SK-N-SH (cell line): Measurements from ENCODE around the gene GJA5. TPM values are rescaled to one million over a fixed set of nuclear protein-coding genes. Genes with fewer than 3 reads are reported as not detected.

Experiments
- CTCF ChIA-PET: fragments of 300-600, 350-600 bp; formaldehyde crosslinking; extraction: SDS; loops from one replicate; lab custom pipeline; 2021; lab: Yijun Ruan, JAX
- POLR2A ChIA-PET: fragments of 350-600 bp; sonication (Branson Sonifier 250); formaldehyde crosslinking; extraction: SDS; loops from one replicate; lab custom pipeline; 2020; ENCODE audit warnings: antibody characterized with exemption, inconsistent platforms; lab: Yijun Ruan, JAX
- DNase-seq: peaks from one replicate; pipeline ENCODE4 v3.0.0; 2012
- H2AFZ ChIP-seq: fragments of 200-600 bp; sonication (generic); 2 replicates; pipeline ENCODE4 v1.8.1; 2016; ENCODE audit warnings: antibody characterized with exemption, mild to moderate bottlenecking, low read depth
- H3F3A ChIP-seq: fragments of 200-600 bp; sonication (generic); replicated peaks from 2 replicates; pipeline ENCODE3; 2016; ENCODE audit warnings: antibody characterized with exemption, mild to moderate bottlenecking; ENCODE audit not compliant: insufficient read depth
- H3K27ac ChIP-seq, 2 experiments: fragments of 200-500 bp in 1 of 2; fragments of 200-600 bp in 1 of 2; sonication (Bioruptor generic) in 1 of 2; sonication (generic), shearing (Covaris generic) in 1 of 2; 2 replicates each; pipeline versions ENCODE4 v1.5.1 to v1.6.1; 2014 to 2016; ENCODE audit warnings: low read depth in 2 of 2, inconsistent platforms in 1 of 2, low read length in 1 of 2, mild to moderate bottlenecking in 1 of 2, mixed read lengths in 1 of 2
- H3K27me3 ChIP-seq: fragments of 200-600 bp; sonication (generic), shearing (Covaris generic); 2 replicates; pipeline ENCODE4 v1.6.1; 2016; ENCODE audit warnings: mixed run types; ENCODE audit not compliant: insufficient read depth
- H3K36me3 ChIP-seq, 2 experiments: fragments of 200-500 bp in 1 of 2; fragments of 200-600 bp in 1 of 2; sonication (Bioruptor generic) in 1 of 2; sonication (generic) in 1 of 2; replicated peaks in 1 of 2; 2 replicates each; pipeline versions ENCODE3 to v1.5.1; 2014 to 2016; ENCODE audit warnings: low read length in 1 of 2, mild to moderate bottlenecking in 1 of 2; ENCODE audit not compliant: insufficient read depth in 2 of 2, control insufficient read depth in 1 of 2
- H3K4me1 ChIP-seq, 2 experiments: fragments of 200-500 bp in 1 of 2; fragments of 200-600 bp in 1 of 2; sonication (Bioruptor generic) in 1 of 2; sonication (generic), shearing (Covaris generic) in 1 of 2; 2 replicates each; pipeline versions ENCODE4 v1.5.1 to v1.6.1; 2014 to 2016; ENCODE audit warnings: low read depth in 1 of 2, low read length in 1 of 2, mixed run types in 1 of 2; ENCODE audit not compliant: insufficient read depth in 2 of 2, control insufficient read depth in 1 of 2
- H3K4me2 ChIP-seq: fragments of 200-600 bp; sonication (generic), shearing (Covaris generic); 2 replicates; pipeline ENCODE4 v1.6.1; 2017; ENCODE audit warnings: mixed run types
- H3K4me3 ChIP-seq, 2 experiments: fragments of 200-500 bp in 1 of 2; fragments of 200-600 bp in 1 of 2; sonication (Bioruptor generic) in 1 of 2; sonication (generic), shearing (Covaris generic) in 1 of 2; 2 replicates each; pipeline versions ENCODE4 v1.5.1 to v1.8.1; 2014 to 2016; ENCODE audit warnings: low read depth in 2 of 2, inconsistent platforms in 1 of 2, low read length in 1 of 2, mild to moderate bottlenecking in 1 of 2, mixed read lengths in 1 of 2, moderate library complexity in 1 of 2
- H3K79me2 ChIP-seq: fragments of 200-600 bp; sonication (generic); 2 replicates; pipeline ENCODE4 v1.8.1; 2017; ENCODE audit warnings: mild to moderate bottlenecking; ENCODE audit not compliant: insufficient read depth
- H3K9ac ChIP-seq: fragments of 200-600 bp; sonication (generic); 2 replicates; pipeline ENCODE4 v1.6.1; 2017; ENCODE audit warnings: mixed run types
- H3K9me2 ChIP-seq: fragments of 200-600 bp; sonication (generic); 2 replicates; pipeline ENCODE4 v1.6.1; 2017; ENCODE audit warnings: mixed run types
- H3K9me3 ChIP-seq: fragments of 200-600 bp; sonication (generic); 2 replicates; pipeline ENCODE4 v1.6.1; 2017; ENCODE audit warnings: mixed run types, mild to moderate bottlenecking, moderate library complexity
- H4K20me1 ChIP-seq: fragments of 200-600 bp; sonication (generic); 2 replicates; pipeline ENCODE4 v1.6.1; 2017; ENCODE audit warnings: mild to moderate bottlenecking, mixed run types; ENCODE audit not compliant: insufficient read depth
- CHD2 ChIP-seq: fragments of 150-350 bp; IDR thresholded peaks from 2 replicates; pipeline ENCODE4 v1.6.1; 2018; ENCODE audit warnings: low read length; ENCODE audit not compliant: partially characterized antibody
- ELF1 ChIP-seq: IDR thresholded peaks from 2 replicates; pipeline ENCODE4 v1.4.0; 2012
- EP300 ChIP-seq, 2 experiments: IDR thresholded peaks; 2 replicates each; pipeline versions ENCODE4 v1.4.0 to v1.6.1; 2012; ENCODE audit warnings: borderline replicate concordance in 1 of 2, low read depth in 1 of 2, low read length in 1 of 2
- EZH2phosphoT487 ChIP-seq: fragments of 200-600 bp; sonication (generic); IDR thresholded peaks from 2 replicates; pipeline ENCODE4 v1.6.1; 2017; ENCODE audit warnings: low read depth, mixed run types, mild to moderate bottlenecking, antibody characterized with exemption, moderate library complexity, borderline replicate concordance
- FOSL2 ChIP-seq: IDR thresholded peaks from 2 replicates; pipeline ENCODE4 v1.4.0; 2012; ENCODE audit warnings: low read depth, mild to moderate bottlenecking, moderate library complexity, borderline replicate concordance
- FOXJ3 ChIP-seq: sonication (generic); formaldehyde crosslinking; IDR thresholded peaks from 2 replicates; pipeline ENCODE4 v1.5.1; 2020; ENCODE audit warnings: mild to moderate bottlenecking, missing genetic modification reagents
- FOXM1 ChIP-seq: IDR thresholded peaks from 2 replicates; pipeline ENCODE4 v1.4.0; 2012; ENCODE audit warnings: low read depth, mild to moderate bottlenecking
- JUND ChIP-seq: IDR thresholded peaks from 2 replicates; pipeline ENCODE4 v1.4.0; 2012
- MXI1 ChIP-seq: IDR thresholded peaks from 2 replicates; pipeline ENCODE4 v1.6.1; 2012; ENCODE audit warnings: mild to moderate bottlenecking, low read depth, low read length, improper control_type of control experiment
- NRF1 ChIP-seq: IDR thresholded peaks from 2 replicates; pipeline ENCODE4 v1.6.1; 2012; ENCODE audit warnings: low read depth, mild to moderate bottlenecking, low read length
- RAD21 ChIP-seq: IDR thresholded peaks from 2 replicates; pipeline ENCODE4 v1.6.1; 2012; ENCODE audit warnings: mild to moderate bottlenecking, low read length
- RCOR1 ChIP-seq: fragments of 150-350 bp; IDR thresholded peaks from 2 replicates; pipeline ENCODE4 v1.6.1; 2017; ENCODE audit warnings: antibody characterized with exemption, low read length
- SIN3A ChIP-seq: IDR thresholded peaks from 2 replicates; pipeline ENCODE4 v1.6.1; 2012; ENCODE audit warnings: low read depth, mild to moderate bottlenecking, low read length, moderate library complexity, borderline replicate concordance
- SMC3 ChIP-seq: IDR thresholded peaks from 2 replicates; pipeline ENCODE4 v1.6.1; 2012; ENCODE audit warnings: low read depth, low read length, improper control_type of control experiment
- TAF1 ChIP-seq: IDR thresholded peaks from 2 replicates; pipeline ENCODE4 v1.6.1; 2012; ENCODE audit warnings: low read depth, mild to moderate bottlenecking, low read length, moderate library complexity, borderline replicate concordance
- YY1 ChIP-seq: IDR thresholded peaks from 2 replicates; pipeline ENCODE4 v1.4.0; 2012; ENCODE audit warnings: low read depth, mild to moderate bottlenecking
- WGBS: methylation state at CpG from one replicate; pipeline ENCODE4 v1.1.6; 2017; ENCODE audit warnings: low lambda C conversion rate; 5-methylcytosine and 5-hydroxymethylcytosine counted together
- polyA plus RNA-seq, 3 experiments: library from polyadenylated mRNA; depleted of rRNA; stranded (reverse); fragments of >200 nt; gene quantifications; 2 replicates each; pipeline ENCODE4 v1.2.3, GENCODE V29; 2012
- TF ChIP-seq, protein P1 (sequence below): IDR thresholded peaks from 2 replicates; pipeline ENCODE4; 2012
- TF ChIP-seq, protein P2 (sequence below): IDR thresholded peaks from 2 replicates; pipeline ENCODE4 v1.4.0; 2012; ENCODE audit warnings: low read depth
- TF ChIP-seq, protein P3 (sequence below): fragments of 150-350 bp; IDR thresholded peaks from 2 replicates; pipeline ENCODE4 v1.6.1; 2016; ENCODE audit warnings: mild to moderate bottlenecking, low read depth, low read length

The GJA5 gene
- polyA plus RNA-seq, 1 of the 3 experiments (the other 2 are of a cell fraction) = not detected

DNA sequence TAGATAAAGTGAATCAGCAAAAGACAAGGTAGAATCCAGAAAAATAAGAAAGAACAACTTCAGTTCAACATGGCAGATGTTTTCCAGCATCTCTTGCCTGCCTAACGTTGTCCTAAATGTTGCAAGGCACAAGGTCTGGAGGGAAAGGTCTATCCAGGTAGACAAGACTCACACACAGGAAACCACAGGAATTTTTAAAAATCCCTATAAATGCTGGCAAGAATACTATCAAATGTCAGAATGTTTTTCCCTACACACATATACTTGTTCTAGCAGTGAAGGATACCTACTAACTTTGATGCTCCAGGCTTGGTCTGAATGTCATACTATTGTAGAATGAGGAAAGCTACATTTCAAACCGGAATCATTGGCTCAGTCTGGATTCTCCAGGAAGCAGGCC is 10.6 kb downstream of the GJA5 start:
- Histone ChIP-seq H3K27me3 (peaks cover 11% of the 10 kb centered on the region; the same call in 1 of the 2 replicates), H3K9me3 (no peaks in the 10 kb centered on the region), H3K79me2 (no peaks in the 10 kb centered on the region), H3K4me2 (no peak overlapping the region), H2AFZ (no peak overlapping the region), H3K27ac (no peak overlapping the region), H4K20me1 (no peaks in the 10 kb centered on the region), H3F3A (no peaks in the 10 kb centered on the region), H3K36me3 (no peaks in the 10 kb centered on the region), H3K9ac (no peak overlapping the region), H3K4me1 (no peaks in the 10 kb centered on the region), H3K9me2 (no peaks in the 10 kb centered on the region), H3K4me3 (no peak overlapping the region)
- no peak for DNase-seq
- POLR2A ChIA-PET = no interaction called here
- CTCF ChIA-PET = no interaction called here
- WGBS = 0% methylated on average over 2 of the region's 2 CpGs
- TF ChIP-seq YY1 = no peak
- TF ChIP-seq RAD21 = no peak
- no peak for TF ChIP-seq TAF1
- no peak for TF ChIP-seq JUND
- TF ChIP-seq CHD2 = no peak
- TF ChIP-seq NRF1 = no peak
- no peak for TF ChIP-seq ELF1
- TF ChIP-seq, protein P1, sequence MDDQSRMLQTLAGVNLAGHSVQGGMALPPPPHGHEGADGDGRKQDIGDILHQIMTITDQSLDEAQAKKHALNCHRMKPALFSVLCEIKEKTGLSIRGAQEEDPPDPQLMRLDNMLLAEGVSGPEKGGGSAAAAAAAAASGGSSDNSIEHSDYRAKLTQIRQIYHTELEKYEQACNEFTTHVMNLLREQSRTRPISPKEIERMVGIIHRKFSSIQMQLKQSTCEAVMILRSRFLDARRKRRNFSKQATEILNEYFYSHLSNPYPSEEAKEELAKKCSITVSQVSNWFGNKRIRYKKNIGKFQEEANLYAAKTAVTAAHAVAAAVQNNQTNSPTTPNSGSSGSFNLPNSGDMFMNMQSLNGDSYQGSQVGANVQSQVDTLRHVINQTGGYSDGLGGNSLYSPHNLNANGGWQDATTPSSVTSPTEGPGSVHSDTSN = no peak
- no peak for TF ChIP-seq SMC3
- no peak for TF ChIP-seq EZH2phosphoT487
- TF ChIP-seq MXI1 = no peak
- TF ChIP-seq RCOR1 = no peak
- no peak for TF ChIP-seq SIN3A
- TF ChIP-seq, protein P2, sequence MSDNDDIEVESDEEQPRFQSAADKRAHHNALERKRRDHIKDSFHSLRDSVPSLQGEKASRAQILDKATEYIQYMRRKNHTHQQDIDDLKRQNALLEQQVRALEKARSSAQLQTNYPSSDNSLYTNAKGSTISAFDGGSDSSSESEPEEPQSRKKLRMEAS = no peak
- no peak for TF ChIP-seq FOXM1

DNA sequence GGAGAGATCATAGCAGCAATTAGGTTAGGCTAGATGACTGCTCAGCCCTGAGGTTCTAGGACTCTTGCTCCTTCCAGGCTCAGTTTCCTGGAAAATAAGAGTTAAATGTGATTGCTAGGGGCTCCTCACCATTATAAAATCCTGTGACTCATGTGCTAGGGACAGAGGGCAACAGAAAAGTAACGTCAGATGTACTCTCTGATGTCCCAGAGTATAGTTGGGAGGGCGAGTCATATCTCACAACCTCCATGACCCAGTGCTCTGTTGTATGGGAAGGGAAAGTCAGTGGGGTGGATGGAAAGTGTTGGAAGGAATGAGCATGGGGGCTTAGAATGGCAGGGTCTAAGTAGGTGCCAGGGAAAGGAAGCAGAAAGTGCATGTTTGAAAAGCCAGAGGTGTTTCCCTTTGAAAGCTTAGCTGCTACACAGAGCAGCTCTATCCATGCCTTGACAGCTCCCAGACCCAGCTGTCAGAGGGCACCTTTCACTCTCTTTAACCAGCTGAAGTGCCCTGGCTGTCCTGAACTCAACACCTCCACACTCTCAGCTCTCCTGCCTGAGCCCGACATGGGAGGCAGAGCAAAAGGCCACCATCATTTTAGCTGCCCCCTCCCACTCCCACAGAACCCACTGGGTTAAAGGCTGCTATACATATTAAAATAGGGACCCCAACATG is 11.6 kb downstream of the GJA5 start:
- H3K36me3 ChIP-seq = no peaks in the 10 kb centered on the region
- 0% methylated on average over 3 of the region's 3 CpGs for WGBS
- POLR2A ChIA-PET = no interaction called here
- peaks cover 11% of the 10 kb centered on the region; the same call in 1 of the 2 replicates for H3K27me3 ChIP-seq
- no peak overlapping the region for H2AFZ ChIP-seq
- DNase-seq = no peak
- no peak overlapping the region for H3K4me2 ChIP-seq
- no peaks in the 10 kb centered on the region for H3F3A ChIP-seq
- TF ChIP-seq, protein P3, sequence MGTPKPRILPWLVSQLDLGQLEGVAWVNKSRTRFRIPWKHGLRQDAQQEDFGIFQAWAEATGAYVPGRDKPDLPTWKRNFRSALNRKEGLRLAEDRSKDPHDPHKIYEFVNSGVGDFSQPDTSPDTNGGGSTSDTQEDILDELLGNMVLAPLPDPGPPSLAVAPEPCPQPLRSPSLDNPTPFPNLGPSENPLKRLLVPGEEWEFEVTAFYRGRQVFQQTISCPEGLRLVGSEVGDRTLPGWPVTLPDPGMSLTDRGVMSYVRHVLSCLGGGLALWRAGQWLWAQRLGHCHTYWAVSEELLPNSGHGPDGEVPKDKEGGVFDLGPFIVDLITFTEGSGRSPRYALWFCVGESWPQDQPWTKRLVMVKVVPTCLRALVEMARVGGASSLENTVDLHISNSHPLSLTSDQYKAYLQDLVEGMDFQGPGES = no peak
- TF ChIP-seq FOSL2 = no peak
- no peak for TF ChIP-seq EP300 (IDR thresholded peaks at IDR 0.05; ENCODE audit: borderline replicate concordance in 1 of 2, low read depth in 1 of 2, low read length in 1 of 2)
- TF ChIP-seq FOXJ3 (CRISPR knock-in tag) = no peak
- no peak for TF ChIP-seq SIN3A
- TF ChIP-seq CHD2 = no peak
- H3K27ac ChIP-seq = no peak overlapping the region
- H3K79me2 ChIP-seq = no peaks in the 10 kb centered on the region
- no peak overlapping the region for H3K9ac ChIP-seq
- no peaks in the 10 kb centered on the region for H3K4me1 ChIP-seq
- H4K20me1 ChIP-seq = no peaks in the 10 kb centered on the region
- CTCF ChIA-PET = no interaction called here
- H3K9me2 ChIP-seq = no peaks in the 10 kb centered on the region
- H3K4me3 ChIP-seq = no peak overlapping the region
- H3K9me3 ChIP-seq = no peaks in the 10 kb centered on the region
